Liver (tissue), 9 donors: Measurements from ENCODE around the gene PRIMPOL. TPM values are rescaled to one million over a fixed set of nuclear protein-coding genes. Genes with fewer than 3 reads are reported as not detected.

ENCODE experiments used
- DNase-seq: peaks from one replicate; pipeline ENCODE4 v3.0.0-alpha.2; 2017; ENCODE audit warnings: low spot score
- H3K27ac ChIP-seq, 2 donors: one replicate each; pipeline ENCODE4 v1.7.0; 2013; ENCODE audit warnings: inconsistent platforms in 2 of 2, low read length in 2 of 2, control low read depth in 1 of 2, low read depth in 1 of 2, mild to moderate bottlenecking in 1 of 2
- H3K27me3 ChIP-seq, 4 donors: one replicate each; pipeline versions ENCODE4 v1.6.1 to v1.7.0; 2013; ENCODE audit warnings: low read length in 3 of 4, inconsistent platforms in 1 of 4, mild to moderate bottlenecking in 1 of 4, moderate library complexity in 1 of 4; ENCODE audit not compliant: control insufficient read depth in 4 of 4, insufficient read depth in 4 of 4
- H3K36me3 ChIP-seq, 4 donors: one replicate each; pipeline versions ENCODE4 v1.6.1 to v1.7.0; 2013; ENCODE audit warnings: low read length in 3 of 4, mild to moderate bottlenecking in 3 of 4, low read depth in 1 of 4, moderate library complexity in 1 of 4; ENCODE audit not compliant: control insufficient read depth in 4 of 4, insufficient read depth in 3 of 4
- H3K4me1 ChIP-seq, 4 donors: one replicate each; pipeline versions ENCODE4 v1.6.1 to v1.7.0; 2013; ENCODE audit warnings: low read length in 3 of 4, mild to moderate bottlenecking in 3 of 4, moderate library complexity in 1 of 4; ENCODE audit not compliant: control insufficient read depth in 4 of 4, insufficient read depth in 4 of 4
- H3K4me3 ChIP-seq, 3 donors: one replicate each; pipeline versions ENCODE4 v1.6.1 to v1.7.0; 2013; ENCODE audit warnings: low read length in 3 of 3, control low read depth in 1 of 3, low read depth in 1 of 3, mild to moderate bottlenecking in 1 of 3
- H3K9ac ChIP-seq, 2 donors: one replicate each; pipeline ENCODE4 v1.7.0; 2013; ENCODE audit warnings: low read length in 2 of 2, mild to moderate bottlenecking in 2 of 2, moderate library complexity in 2 of 2, control low read depth in 1 of 2, low read depth in 1 of 2
- H3K9me3 ChIP-seq, 4 donors: one replicate each; pipeline versions ENCODE4 v1.6.1 to v1.7.0; 2013; ENCODE audit warnings: low read length in 3 of 4; ENCODE audit not compliant: control insufficient read depth in 4 of 4
- ATF3 ChIP-seq: IDR thresholded peaks from 2 replicates; pipeline ENCODE4 v1.6.1; 2016; ENCODE audit warnings: antibody characterized with exemption
- CTCF ChIP-seq: fragments of 150-350 bp; IDR thresholded peaks from 2 replicates; pipeline ENCODE4 v1.5.1; 2017; ENCODE audit warnings: improper control_type of control experiment, low read depth, low read length; ENCODE audit not compliant: missing input control
- EGR1 ChIP-seq, 2 donors: IDR thresholded peaks; 2 replicates each; pipeline ENCODE4 v1.6.1; 2016 to 2018; ENCODE audit warnings: antibody characterized with exemption in 2 of 2, low read depth in 2 of 2
- FOXA1 ChIP-seq: IDR thresholded peaks from 2 replicates; pipeline ENCODE4 v1.6.1; 2016; ENCODE audit warnings: antibody characterized with exemption
- FOXA2 ChIP-seq: IDR thresholded peaks from 2 replicates; pipeline ENCODE4 v1.6.1; 2016; ENCODE audit warnings: antibody characterized with exemption
- GABPA ChIP-seq, 2 donors: IDR thresholded peaks in 1 of 2; conservative IDR thresholded peaks in 1 of 2; 2 replicates each; pipeline ENCODE4 v1.6.1; 2016; ENCODE audit warnings: antibody characterized with exemption in 2 of 2, mild to moderate bottlenecking in 1 of 2, moderate library complexity in 1 of 2
- HNF4A ChIP-seq, 2 donors: conservative IDR thresholded peaks; 2 replicates each; pipeline ENCODE4 v1.6.1; 2016; ENCODE audit warnings: antibody characterized with exemption in 2 of 2, mild to moderate bottlenecking in 2 of 2
- HNF4G ChIP-seq: IDR thresholded peaks from 2 replicates; pipeline ENCODE4 v1.6.1; 2016; ENCODE audit warnings: antibody characterized with exemption
- JUND ChIP-seq, 2 donors: IDR thresholded peaks; 2 replicates each; pipeline ENCODE4 v1.6.1; 2016; ENCODE audit warnings: antibody characterized with exemption in 2 of 2
- MAX ChIP-seq: IDR thresholded peaks from 2 replicates; pipeline ENCODE4 v1.6.1; 2016; ENCODE audit warnings: antibody characterized with exemption
- NR2F2 ChIP-seq: IDR thresholded peaks from 2 replicates; pipeline ENCODE4 v1.6.1; 2016; ENCODE audit warnings: antibody characterized with exemption
- RAD21 ChIP-seq, 2 donors: IDR thresholded peaks; 2 replicates each; pipeline ENCODE4 v1.6.1; 2016; ENCODE audit warnings: antibody characterized with exemption in 2 of 2, mild to moderate bottlenecking in 2 of 2
- REST ChIP-seq: IDR thresholded peaks from 2 replicates; pipeline ENCODE4 v1.6.1; 2016; ENCODE audit warnings: antibody characterized with exemption, mild to moderate bottlenecking
- RXRA ChIP-seq, 2 donors: IDR thresholded peaks; 2 replicates each; pipeline ENCODE4 v1.6.1; 2017 to 2018; ENCODE audit warnings: antibody characterized with exemption in 2 of 2, mild to moderate bottlenecking in 1 of 2
- SP1 ChIP-seq: IDR thresholded peaks from 2 replicates; pipeline ENCODE4 v1.6.1; 2018; ENCODE audit warnings: antibody characterized with exemption, mild to moderate bottlenecking
- TAF1 ChIP-seq: conservative IDR thresholded peaks from 2 replicates; pipeline ENCODE4 v1.6.1; 2016; ENCODE audit warnings: antibody characterized with exemption, mild to moderate bottlenecking
- YY1 ChIP-seq: IDR thresholded peaks from 2 replicates; pipeline ENCODE4 v1.6.1; 2016; ENCODE audit warnings: antibody characterized with exemption, mild to moderate bottlenecking
- ZBTB33 ChIP-seq: IDR thresholded peaks from 2 replicates; pipeline ENCODE4 v1.6.1; 2016; ENCODE audit warnings: antibody characterized with exemption
- polyA plus RNA-seq, 2 donors: library from polyadenylated mRNA; stranded (reverse) in 1 of 2; unstranded in 1 of 2; fragments of 200-250 nt in 1 of 2; fragments of >200 nt in 1 of 2; fragmentation: Nextera tagmentation in 1 of 2; extraction: Ambion mirVana in 1 of 2; gene quantifications; one replicate each; pipeline versions ENCODE4 v1.2.1 to v1.2.3, GENCODE V29; 2013 to 2015
- total RNA-seq, 2 donors: library from RNA; depleted of rRNA; stranded (reverse); fragments of >200 nt; gene quantifications; one replicate each; pipeline ENCODE4 v1.2.3, GENCODE V29; 2014
- donor health status: healthy.
- donor health status: healthy.
- donor health status: healthy.
- donor health status: healthy.
- donor health status: healthy.

The PRIMPOL gene
- total and polyA plus RNA-seq, 4 donors: 2.2 to 7.3 (median 5.5) TPM

- Histone ChIP-seq H3K4me3 (no peak overlapping the region), H3K9ac (no peak overlapping the region), H3K27me3 (no peaks in the 10 kb centered on the region), H3K36me3 (peaks cover 0 to 4% (median 0%) of the 10 kb centered on the region in 4 donors), H3K4me1 (peaks cover 0 to under 1% (median 0%) of the 10 kb centered on the region in 4 donors), H3K9me3 (no peaks in the 10 kb centered on the region), H3K27ac (no peak overlapping the region)
- DNase-seq: no peak
- TF ChIP-seq EGR1 (IDR thresholded peaks at IDR 0.05; ENCODE audit: low read depth in 2 of 2) (no peak), ATF3 (no peak), GABPA (IDR thresholded peaks at IDR 0.05 in 1 of 2, conservative IDR thresholded peaks at IDR 0.05 in 1 of 2) (no peak), FOXA1 (no peak), YY1 (no peak), HNF4A (conservative IDR thresholded peaks at IDR 0.05) (no peak), JUND (IDR thresholded peaks at IDR 0.05) (no peak), TAF1 (no peak), REST (no peak), SP1 (no peak), RAD21 (IDR thresholded peaks at IDR 0.05) (no peak), NR2F2 (no peak), RXRA (IDR thresholded peaks at IDR 0.05) (no peak), MAX (no peak), FOXA2 (no peak), ZBTB33 (no peak), HNF4G (no peak), CTCF (no peak)
These were observed 11.4 kb downstream of the PRIMPOL start for GRCh38 chr4:184660978-184661377.
